PFSK-1 (cell line): ENCODE data around the gene C9orf50.

ENCODE experiments used
- POLR2AphosphoS5 ChIP-seq: IDR thresholded peaks from 2 replicates; pipeline ENCODE4 v1.6.1; 2012; ENCODE audit warnings: low read depth, mild to moderate bottlenecking, control low read depth, low read length, moderate library complexity
- SIN3A ChIP-seq: IDR thresholded peaks from 2 replicates; pipeline ENCODE4 v1.6.1; 2012; ENCODE audit warnings: mild to moderate bottlenecking, low read length, moderate library complexity, borderline replicate concordance; ENCODE audit not compliant: insufficient read depth
- TAF1 ChIP-seq: IDR thresholded peaks from 2 replicates; pipeline ENCODE4 v1.6.1; 2012; ENCODE audit warnings: low read length, control low read depth, borderline replicate concordance; ENCODE audit not compliant: insufficient read depth

DNA sequence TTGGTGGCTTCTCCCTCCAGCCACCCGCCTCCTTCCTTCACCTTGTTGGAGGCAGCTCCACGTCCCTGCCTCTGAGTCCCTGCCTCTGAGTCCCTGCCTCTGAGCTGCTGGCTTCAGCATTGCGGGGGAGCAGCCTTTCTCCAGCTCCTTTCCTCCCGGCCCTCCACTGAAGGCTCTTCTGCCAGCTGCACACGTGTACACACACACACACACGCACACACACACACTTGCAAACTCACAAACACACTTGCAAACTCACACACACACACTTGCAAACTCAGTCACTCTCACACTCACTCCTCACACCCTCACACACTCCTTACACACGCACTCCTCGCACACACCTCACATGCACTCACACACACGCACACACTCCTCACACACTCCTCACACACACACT, 45.1 kb downstream of the C9orf50 start:
- TF ChIP-seq POLR2AphosphoS5 (no peak), TAF1 (no peak), SIN3A (no peak)
